GM20000 (cell line): ENCODE results near the gene CRISPLD2.

ENCODE experiments used
- DNase-seq: peaks from one replicate; pipeline ENCODE4 v3.0.0; 2012; ENCODE audit warnings: low spot score
- CTCF ChIP-seq: IDR thresholded peaks from 2 replicates; pipeline ENCODE4 v1.5.1; 2012; ENCODE audit warnings: mild to moderate bottlenecking, control low read depth; ENCODE audit errors: extremely low read depth, missing control alignments

CRISPLD2 gene

GRCh38 chr16:84942786-84943185 is 123.0 kb downstream of the CRISPLD2 start:
- TF ChIP-seq CTCF, result no peak
- DNase-seq, result no peak

- no peak for DNase-seq
- no peak for TF ChIP-seq CTCF
Measured at GRCh38 chr16:84943620-84944019, 123.8 kb downstream of the CRISPLD2 start.

GRCh38 chr16:84947022-84947421 is 127.2 kb downstream of the CRISPLD2 start:
- no peak for DNase-seq
- no peak for TF ChIP-seq CTCF

- no peak for DNase-seq
Measured at GRCh38 chr16:84947996-84948850, 128.4 kb downstream of the CRISPLD2 start.

GRCh38 chr16:84948851-84949610 is 129.2 kb downstream of the CRISPLD2 start:
- DNase-seq, result no peak
- no peak for TF ChIP-seq CTCF

More at GRCh38 chr16:84947996-84948850, 128.4 kb downstream of the CRISPLD2 start:
- no peak for TF ChIP-seq CTCF

GRCh38 chr16:84949772-84950436 is 130.1 kb downstream of the CRISPLD2 start:
- no peak for TF ChIP-seq CTCF
- DNase-seq, result no peak
